HG02943 (cell line): ENCODE data around the gene TDRD15.
"Not testable (repeated sequence)": the region's sequence is repeated elsewhere in the genome, so short reads cannot be mapped to it uniquely, and the experiment has no call there.

ENCODE experiments used
- ATAC-seq: cut with Tn5 transposase; IDR thresholded peaks from one replicate; pipeline ENCODE4 v1.9.1; 2021; ENCODE audit warnings: mild to moderate bottlenecking, low read depth, moderate library complexity; ENCODE audit not compliant: unreplicated experiment

The TDRD15 gene

DNA sequence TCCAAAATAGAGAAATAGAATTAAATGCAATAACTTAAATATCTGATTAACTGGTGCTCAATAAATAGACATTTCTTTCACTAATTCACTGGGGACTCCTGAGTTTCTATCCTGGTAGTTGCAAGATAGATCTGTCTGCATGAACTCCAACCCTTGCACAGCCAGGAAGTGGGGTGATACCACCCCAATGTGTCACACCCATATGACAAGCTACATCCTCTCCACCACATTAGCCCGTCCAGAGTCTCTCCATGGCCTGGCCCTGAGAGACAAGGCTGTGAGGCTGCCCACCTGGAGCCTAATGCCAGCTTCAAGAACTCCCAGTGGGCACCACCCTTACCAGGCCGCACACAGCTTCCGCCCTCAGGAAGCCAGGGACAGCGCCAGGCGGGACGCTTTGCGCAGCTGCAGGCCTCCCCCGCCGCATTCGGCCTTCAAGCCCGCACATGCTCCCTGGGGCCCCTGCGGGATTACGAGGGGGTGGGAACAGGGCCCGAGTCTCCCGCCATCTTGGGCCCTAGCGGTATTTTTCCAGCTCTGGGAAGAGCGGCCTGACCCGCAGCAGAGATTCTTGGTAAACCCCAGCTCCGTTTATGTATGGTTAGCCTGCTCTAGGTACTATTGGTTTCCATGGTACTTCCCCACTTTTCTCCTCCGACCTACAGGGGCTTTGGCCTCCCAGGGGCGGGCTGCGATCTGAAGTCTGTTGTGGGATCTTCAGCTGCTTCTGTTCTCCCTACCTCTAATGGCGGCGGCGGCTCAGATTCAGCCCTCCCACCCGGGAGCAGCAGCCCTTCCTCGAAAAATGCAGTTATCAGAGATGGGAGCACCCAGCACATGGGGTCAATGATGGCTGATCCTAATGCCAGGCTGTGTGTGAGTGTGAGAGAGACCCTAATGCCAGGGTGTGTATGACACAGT, at the start of gene TDRD15:
TDRD15 (plus strand) TSS at position 496 of the 921 bp plus-strand sequence. CDS start 13,500 bp downstream, outside the sequence.
- no peak for ATAC-seq

DNA sequence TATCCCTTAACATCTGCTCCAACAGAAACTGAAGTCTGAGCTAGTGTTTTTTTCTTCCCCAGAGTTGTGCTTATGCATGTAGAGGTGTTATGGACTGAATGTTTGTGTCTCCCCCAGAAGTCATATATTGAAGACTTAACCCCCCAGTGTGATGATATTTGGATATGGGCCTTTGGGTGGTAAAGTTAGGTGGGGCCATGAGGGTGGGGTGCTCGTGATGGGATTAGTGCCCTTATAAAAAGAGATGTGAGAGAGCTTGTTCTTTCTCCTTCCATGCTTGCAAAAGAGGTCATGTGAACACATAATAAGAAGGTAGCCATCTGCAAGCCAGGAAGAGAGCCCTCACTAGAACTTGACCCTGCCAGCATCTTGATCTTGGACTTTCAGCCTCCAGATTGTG, 45.5 kb upstream of the TDRD15 start:
- no peak for ATAC-seq

DNA sequence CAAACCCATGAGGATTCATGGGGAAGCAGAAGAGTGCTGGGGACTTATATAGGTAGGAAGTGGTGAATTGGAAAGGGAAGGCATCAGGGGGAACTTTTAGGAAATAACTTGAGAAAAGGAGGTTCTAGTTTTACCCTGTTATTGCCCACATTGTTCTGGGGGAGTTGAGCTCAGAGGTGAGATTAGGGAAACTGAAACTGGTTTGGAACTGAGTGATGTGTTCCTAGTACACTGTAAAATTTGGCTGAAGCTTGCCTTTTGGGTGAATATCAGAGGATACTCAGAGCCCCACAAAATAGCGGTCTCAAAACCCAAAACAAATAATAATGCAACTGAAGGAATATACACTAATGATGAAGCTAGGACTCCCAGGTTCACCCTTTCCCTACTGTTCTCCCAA, 40.3 kb upstream of the TDRD15 start:
- ATAC-seq = no peak

DNA sequence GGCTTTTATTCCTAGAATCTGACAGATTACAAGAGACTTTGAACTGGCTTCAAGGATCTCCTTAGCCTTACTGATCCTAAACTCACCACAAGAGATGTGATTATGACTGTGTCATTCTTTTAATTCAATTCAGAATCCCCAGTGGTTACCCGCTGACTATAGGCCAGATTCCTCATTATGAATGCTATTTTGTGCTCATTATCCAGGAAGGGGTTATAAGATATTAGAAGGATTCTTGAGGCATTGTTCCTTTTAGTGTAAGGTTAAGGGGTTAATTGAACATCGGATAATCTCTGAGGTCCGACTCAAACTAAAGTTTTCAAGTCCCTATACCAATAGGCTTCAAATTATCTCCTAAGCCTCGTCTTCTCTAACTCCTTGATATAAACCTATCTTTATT, 39.4 kb upstream of the TDRD15 start:
- ATAC-seq = no peak

DNA sequence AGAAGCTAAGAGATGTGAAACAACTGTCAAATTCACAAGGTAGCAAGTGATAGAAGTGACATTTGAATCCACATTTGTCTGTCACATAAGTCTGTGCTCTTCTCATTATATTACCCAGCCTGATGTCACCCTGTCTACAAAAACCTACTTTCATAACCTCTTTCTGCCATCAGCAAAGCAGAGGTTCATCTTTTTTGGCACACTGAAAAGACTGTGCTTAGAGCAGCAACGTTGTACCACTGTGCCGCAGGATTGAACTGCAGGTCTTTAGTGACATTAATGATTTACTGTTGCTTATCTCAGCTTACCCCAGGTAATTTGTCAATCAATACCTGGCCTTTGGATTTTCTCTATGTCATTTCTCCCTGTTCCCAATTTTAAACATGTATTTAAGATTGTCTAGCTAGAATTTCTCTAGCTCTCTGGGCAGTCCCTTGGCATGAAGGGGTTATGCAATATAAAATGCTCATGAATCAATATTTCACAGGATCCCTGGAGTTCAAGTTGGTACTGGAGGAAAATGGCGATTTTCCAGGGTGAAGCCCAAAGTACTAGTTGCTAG, 31.4 kb upstream of the TDRD15 start:
- ATAC-seq = no peak

DNA sequence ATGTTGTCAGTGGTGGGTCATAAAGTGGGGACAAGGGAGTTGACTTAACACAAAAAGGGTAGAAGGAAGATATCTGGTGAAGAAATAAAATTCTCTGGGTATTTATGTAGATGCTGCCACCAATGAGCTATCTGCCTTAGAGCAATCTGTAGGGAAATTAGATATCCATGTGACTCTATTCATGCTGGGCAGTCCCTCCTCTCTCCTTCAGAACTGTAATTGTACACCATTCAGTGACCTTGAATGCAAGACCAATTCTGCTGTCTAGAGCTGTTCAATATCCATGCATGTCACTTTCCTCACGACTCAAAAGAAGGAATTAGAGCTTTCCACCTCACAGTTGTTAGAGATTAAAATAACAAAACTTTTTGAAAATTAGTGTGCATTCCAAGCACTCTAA, 28.6 kb upstream of the TDRD15 start:
- no peak for ATAC-seq

DNA sequence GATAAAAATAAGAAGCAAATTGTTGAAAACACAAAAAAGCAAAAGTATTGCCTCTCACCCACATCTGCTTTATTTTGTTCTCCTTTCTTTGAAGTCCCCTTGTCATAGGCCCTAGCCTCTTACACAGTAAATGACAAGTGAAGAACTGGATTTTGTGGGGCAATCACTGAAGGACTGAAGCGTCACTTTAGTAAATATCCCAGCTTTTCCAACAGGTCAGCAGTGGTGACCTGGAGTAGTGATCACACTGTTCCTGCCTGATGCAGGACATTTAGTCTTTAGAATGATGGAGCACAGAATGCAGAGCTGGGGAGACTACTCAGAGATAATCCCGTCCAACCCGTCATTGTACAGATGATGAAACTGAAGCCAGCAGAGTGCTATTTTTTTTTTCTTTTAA, 28.1 kb upstream of the TDRD15 start:
- ATAC-seq = no peak

DNA sequence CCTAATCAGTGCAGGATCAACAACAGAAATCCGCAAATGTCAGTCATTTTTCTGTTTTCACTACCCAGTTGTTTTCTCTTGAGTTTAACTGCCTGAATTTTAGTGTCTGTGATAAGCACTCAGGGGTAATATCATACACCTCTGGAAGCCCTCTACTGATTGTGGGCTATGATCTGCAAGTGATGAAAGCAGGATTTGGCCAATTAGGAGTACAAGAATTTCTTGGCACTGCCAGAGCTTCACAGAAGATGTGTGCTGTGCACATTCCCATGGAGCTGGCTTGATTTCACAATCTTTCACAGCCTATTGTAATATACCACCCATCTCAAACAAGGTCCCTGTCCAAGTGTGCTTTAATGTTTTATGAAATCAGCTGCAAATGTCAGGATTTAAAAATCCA, 27.3 kb upstream of the TDRD15 start:
- no peak for ATAC-seq

DNA sequence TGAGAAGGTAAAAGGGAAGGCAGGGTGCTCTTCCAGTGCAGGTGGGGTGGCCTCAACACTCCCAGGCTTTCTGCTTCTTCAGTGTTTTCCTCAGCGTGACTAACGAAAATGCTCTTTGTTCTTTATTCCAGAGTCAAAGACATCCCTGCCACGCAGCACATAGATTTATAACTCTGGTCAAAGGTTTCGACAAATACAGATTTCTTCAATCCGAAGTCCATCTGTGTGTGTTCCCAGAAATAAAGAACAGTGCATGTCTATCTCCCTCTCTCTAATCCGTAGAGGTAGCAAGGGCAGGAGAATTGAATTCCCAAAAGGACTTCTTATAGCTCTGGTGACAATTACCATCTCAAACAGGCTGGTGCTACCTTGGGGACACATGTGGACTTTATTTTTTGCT, 26.4 kb upstream of the TDRD15 start:
- no peak for ATAC-seq

DNA sequence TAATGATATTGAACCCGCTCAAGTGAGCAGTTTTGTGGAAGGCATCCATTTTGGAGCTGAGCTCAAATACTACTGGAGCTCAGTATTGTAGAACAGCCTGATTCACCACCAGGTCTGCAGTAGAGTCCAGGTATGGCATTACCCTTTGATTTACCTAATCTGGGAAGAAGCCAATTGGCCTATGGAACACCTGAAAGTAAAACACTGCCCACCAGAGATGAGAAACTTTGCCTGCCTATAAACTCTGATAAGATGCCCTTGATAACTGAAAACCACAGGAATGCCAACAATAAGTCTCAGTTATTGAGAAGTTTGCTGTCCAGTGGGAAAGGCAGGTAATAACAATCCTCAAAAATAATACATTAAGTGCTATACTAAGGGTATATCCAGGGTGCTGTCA, 25.5 kb upstream of the TDRD15 start:
- no peak for ATAC-seq

DNA sequence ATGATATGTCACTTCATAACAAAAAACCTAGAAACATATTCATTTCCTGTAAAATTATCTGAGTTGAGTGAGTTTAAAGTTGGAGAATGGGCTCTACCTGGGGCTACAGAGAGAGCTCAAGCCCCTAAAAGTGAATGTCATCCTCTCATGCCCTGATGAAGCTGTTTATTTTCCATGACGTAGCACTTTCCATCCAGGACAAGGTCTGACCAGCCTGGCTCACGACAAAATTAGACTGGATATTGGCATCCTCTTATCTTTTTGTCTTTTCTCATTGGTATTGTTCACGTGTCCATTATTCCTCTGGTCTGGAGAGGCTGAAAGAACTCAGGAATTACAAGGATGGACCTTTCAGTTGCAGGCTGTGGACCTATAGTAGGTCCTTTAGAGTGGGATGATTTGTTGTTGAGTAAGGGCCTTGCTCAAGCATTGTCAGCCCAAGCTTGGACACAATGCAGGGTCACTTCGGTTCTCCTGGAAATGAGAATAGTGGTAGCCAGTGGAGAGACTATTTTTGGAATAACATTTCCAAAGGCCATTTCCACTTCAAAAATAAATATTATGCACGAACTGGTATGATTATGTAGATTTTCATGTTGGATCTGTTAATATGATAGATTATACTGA, 24.4 kb upstream of the TDRD15 start:
- ATAC-seq = no peak

DNA sequence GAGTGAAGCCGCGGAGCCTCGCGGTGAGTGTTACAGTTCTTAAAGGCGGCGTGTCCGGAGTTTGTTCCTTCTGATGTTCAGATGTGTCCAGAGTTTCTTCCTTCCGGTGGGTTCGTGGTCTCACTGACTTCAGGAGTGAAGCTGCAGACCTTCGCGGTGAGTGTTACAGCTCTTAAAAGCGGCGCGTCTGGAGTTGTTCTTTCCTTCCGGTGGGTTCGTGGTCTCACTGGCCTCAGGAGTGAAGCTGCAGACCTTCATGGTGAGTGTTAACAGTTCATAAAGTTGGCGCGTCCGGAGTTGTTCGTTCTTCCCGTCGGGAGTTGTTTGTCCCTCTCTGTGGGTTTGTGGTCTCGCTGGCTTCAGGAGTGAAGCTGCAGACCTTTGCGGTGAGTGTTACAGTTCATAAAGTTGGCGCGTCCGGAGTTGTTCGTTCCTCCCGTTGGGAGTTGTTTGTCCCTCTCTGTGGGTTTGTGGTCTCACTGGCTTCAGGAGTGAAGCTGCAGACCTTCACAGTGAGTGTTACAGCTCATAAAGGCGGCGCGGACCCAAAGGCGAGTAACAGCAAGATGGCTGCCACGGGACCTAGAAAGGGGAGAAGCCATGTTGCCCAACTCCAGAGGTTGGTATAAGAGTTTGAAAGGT, 22.1 kb upstream of the TDRD15 start:
- ATAC-seq = not testable (repeated sequence)

DNA sequence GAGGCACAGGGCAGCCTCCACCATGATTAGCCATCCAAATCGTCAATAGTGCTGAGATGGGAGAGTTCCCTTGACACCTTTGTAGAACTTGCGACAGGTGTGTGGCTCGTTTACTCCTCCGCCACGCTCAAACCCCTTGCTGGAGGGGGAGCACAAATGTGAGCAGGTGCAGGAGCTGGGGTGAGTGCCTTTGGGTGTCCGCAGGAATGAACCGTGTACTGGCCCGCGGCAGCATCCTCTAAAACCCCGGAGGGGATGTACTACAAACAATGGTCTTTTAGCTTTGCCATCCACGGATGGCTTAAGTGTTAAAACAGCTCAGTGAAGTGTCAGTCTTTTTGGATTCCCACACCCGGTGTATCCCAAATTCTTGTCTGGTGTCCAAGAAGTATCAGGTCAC, 21.4 kb upstream of the TDRD15 start:
- no peak for ATAC-seq

DNA sequence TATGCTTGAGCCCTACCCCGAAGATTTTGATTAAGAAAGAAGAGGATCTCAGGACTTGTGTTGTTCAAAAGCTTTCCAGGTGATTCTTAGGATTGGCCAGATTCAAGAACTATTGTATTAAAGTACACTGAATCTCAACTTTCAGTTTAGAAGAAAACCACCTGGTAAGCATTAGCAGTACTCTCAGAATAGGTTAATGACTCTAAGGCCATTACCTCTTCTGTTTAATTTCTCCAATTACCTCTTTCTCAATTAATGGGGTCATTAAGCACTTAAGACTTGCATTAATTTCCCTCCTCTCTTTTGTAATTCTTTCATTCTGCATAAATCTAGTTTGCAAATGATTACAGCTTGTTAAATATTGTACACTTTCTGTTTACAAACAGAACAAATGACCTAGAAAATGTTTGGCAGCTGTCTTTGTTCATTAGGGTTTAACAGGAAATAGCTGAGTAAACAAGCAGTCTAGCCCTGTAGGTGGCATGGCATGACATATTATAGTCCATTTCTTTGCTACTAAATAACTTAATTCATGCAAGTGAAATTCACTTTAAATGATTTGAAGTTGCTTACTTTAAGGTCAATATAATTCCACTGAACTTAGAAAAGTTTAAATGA, 20.4 kb upstream of the TDRD15 start:
- no peak for ATAC-seq

DNA sequence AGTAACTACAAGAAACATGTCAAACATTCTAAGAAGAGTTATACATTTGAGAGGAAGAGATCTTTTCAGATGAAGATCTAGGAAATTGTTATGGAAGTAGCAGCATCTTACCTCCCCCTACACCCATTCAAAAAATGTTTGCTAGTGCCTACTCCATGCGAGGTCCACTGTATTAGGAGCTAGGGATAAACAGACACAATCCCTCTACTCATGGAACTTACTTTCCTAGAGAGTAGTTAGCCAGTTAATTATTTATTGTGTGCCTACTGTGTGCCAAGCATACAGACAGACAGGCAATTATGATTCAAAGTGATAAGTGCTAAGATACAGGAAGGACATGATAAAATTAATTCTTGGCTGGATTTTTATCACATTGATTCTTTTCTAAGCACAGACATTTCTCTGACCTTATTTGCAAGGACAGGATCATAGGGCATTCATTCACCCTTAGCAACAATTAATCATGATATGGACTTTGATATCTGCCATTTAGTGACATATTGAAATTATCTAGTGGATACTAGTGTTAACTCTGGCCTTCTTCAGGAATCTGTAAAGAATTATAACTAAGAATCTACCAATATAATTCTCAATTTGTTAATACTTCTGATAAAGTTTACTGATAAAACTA, 19.6 kb upstream of the TDRD15 start:
- no peak for ATAC-seq

DNA sequence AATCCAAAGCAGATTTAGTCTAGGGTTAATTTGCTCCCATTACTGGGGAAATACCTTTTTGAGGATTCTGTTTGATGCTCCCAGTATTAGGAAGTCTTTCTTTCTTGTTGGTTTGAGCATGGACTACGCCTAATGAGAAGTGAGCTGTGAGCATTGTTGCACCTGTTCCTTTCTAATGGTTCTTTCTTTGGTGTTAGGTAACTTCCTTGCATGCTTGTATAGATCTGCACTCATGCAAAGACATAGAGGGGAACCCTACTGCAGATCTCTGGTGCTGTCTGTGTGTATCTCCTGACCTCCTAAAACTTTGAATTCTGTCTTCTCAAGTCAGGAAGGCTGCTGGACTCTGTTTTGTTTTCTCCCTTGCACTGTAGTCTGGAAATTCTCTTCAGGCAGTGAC, 12.8 kb upstream of the TDRD15 start:
- ATAC-seq = no peak

DNA sequence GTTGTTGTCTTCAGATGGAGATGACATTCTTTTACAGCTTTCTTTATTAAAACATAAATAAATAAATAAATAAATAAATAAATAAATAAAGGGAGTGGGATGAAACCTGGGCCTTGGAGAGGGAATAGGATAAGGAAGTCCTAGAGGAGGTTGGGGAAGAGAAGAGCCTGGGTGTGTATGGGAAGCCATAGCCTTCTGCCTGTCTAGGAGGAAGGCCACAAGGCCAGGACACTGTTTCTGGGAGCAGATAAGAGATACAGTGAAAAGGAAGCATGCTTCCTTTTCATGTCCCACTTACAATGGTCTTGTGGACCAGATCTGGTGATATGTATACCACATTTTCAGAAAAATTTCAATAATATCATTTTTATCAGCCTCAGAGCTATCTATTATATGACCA, 6.1 kb upstream of the TDRD15 start:
- ATAC-seq = no peak

DNA sequence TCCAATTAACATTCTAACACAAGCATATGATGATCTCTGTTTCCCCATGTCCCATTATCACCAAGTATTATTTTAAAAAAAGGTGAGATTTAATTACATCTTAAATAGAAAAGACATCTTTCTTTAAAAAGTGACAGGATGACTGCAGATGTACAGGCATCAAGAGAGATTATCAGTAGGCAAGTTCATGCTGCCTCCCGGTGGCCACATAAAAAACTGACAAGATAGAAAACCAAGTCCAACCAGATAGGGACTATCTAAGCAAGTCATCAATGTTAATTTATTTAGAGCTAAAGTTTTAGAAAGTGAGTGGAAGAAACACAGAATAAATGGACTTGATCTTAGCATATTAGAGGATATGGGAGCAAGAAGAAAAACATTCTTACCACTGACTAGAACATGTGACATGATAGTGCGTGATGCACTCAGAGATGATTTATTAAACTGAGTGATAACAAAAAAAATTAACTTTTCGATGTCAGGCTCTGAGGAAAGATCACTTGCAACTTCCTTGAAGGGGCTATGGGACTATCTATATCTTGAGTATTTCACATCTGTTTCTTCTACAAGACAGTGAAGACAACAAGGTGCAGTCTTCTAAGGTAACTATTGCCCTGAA, 5.4 kb upstream of the TDRD15 start:
- no peak for ATAC-seq

DNA sequence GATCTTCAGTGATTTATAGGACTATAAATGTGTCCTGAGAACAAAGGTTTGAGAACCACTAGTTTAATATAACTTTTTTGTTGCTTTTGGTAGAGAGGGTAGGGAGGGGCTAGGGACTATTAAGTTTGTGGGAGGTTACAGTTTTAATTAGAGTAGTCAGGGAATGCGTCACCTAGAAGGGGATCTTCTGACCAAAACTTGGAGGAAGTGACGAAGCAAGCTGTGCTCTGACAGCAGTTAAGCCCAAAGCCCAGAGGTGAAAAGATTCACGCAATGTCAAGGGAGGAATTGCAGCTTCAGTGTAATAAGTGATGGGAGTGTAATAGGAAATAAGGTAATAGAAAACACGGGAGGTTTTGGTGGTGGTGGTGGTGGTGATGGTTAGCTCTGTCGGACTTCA, 8.1 kb downstream of the TDRD15 start:
- ATAC-seq = no peak

DNA sequence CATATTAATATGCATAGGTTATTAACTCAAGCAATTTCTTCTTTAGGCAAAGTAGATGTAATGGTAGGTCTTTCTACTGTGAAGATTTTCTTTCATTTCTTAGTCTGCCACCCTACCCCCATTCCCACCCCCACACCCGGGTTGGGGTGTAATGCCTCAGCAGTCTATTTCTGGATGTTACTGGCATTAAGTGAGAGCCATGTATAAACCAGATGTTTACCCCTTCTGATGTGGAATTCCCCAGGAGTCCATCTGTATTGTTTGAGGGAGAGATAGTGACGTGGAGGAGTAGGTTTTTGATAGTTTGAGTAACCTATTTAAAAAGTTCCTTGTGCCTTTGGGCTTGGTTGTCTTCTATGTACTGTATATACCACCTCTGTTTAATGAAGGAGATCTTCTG, 11.8 kb downstream of the TDRD15 start:
- no peak for ATAC-seq
